HepG2 (cell line): Measurements from ENCODE around the gene ST3GAL2. TPM values are rescaled to one million over a fixed set of nuclear protein-coding genes. Genes with fewer than 3 reads are reported as not detected.
A peak's percentile ranks its signal among the peaks of the same experiment; 100 is the strongest.

ENCODE experiments used
- BCL6 ChIP-seq: IDR thresholded peaks from 2 replicates; pipeline ENCODE4 v1.6.1; 2016; ENCODE audit warnings: missing genetic modification reagents, missing compliant biosample characterization
- ELF3 ChIP-seq: IDR thresholded peaks from 2 replicates; pipeline ENCODE4 v1.6.1; 2016; ENCODE audit warnings: missing genetic modification reagents, missing compliant biosample characterization
- FOXA1 ChIP-seq, 2 experiments: fragments of 450-650 bp in 1 of 2; sonication (generic) in 1 of 2; formaldehyde crosslinking in 1 of 2; IDR thresholded peaks; 2 replicates each; pipeline versions ENCODE4 v1.4.0 to v1.6.1; 2016 to 2020; ENCODE audit warnings: missing genetic modification reagents in 1 of 2
- HNF1B ChIP-seq: sonication (generic); formaldehyde crosslinking; IDR thresholded peaks from 2 replicates; pipeline ENCODE4 v1.5.1; 2020; ENCODE audit warnings: mild to moderate bottlenecking, moderate library complexity, missing genetic modification reagents
- JUND ChIP-seq: sonication (generic); formaldehyde crosslinking; IDR thresholded peaks from 2 replicates; pipeline ENCODE4 v1.8.0; 2022; ENCODE audit warnings: mild to moderate bottlenecking, missing genetic modification reagents
- KLF12 ChIP-seq: sonication (generic); formaldehyde crosslinking; IDR thresholded peaks from 2 replicates; pipeline ENCODE4 v1.4.0; 2020; ENCODE audit warnings: missing genetic modification reagents, borderline replicate concordance
- KLF16 ChIP-seq, 2 experiments: sonication (generic) in 1 of 2; formaldehyde crosslinking in 1 of 2; IDR thresholded peaks; 2 replicates each; pipeline versions ENCODE4 v1.6.1 to v1.8.0; 2016 to 2023; ENCODE audit warnings: missing genetic modification reagents in 2 of 2, missing compliant biosample characterization in 1 of 2
- NR0B2 ChIP-seq: sonication (generic); formaldehyde crosslinking; IDR thresholded peaks from 2 replicates; pipeline ENCODE4 v1.4.0; 2020; ENCODE audit warnings: mild to moderate bottlenecking, missing genetic modification reagents
- POLR2AphosphoS5 ChIP-seq: IDR thresholded peaks from 2 replicates; pipeline ENCODE4 v1.6.1; 2012; ENCODE audit warnings: low read depth, low read length
- PPARG ChIP-seq: conservative IDR thresholded peaks from 2 replicates; pipeline ENCODE4 v1.6.1; 2016; ENCODE audit warnings: missing biosample characterization, missing genetic modification reagents
- RXRB ChIP-seq: IDR thresholded peaks from 2 replicates; pipeline ENCODE4 v1.6.1; 2016; ENCODE audit warnings: borderline replicate concordance, missing genetic modification reagents, missing compliant biosample characterization
- SALL1 ChIP-seq: sonication (generic); formaldehyde crosslinking; IDR thresholded peaks from 2 replicates; pipeline ENCODE4 v1.8.0; 2022; ENCODE audit warnings: mild to moderate bottlenecking, missing genetic modification reagents
- SCMH1 ChIP-seq: sonication (generic); formaldehyde crosslinking; IDR thresholded peaks from 2 replicates; pipeline ENCODE4 v1.9.0; 2021; ENCODE audit warnings: missing genetic modification reagents, mild to moderate bottlenecking, borderline replicate concordance
- SIX4 ChIP-seq: sonication (generic); formaldehyde crosslinking; IDR thresholded peaks from 2 replicates; pipeline ENCODE4 v1.4.0; 2020; ENCODE audit warnings: missing genetic modification reagents
- TOPORS ChIP-seq: sonication (generic); formaldehyde crosslinking; IDR thresholded peaks from 2 replicates; pipeline ENCODE4 v1.8.0; 2023; ENCODE audit warnings: mild to moderate bottlenecking, missing genetic modification reagents
- ZBTB10 ChIP-seq: sonication (generic); formaldehyde crosslinking; IDR thresholded peaks from 2 replicates; pipeline ENCODE4 v1.4.0; 2020; ENCODE audit warnings: missing genetic modification reagents, borderline replicate concordance
- ZFP37 ChIP-seq: sonication (generic); formaldehyde crosslinking; IDR thresholded peaks from 2 replicates; pipeline ENCODE4 v1.4.0; 2020; ENCODE audit warnings: missing genetic modification reagents, borderline replicate concordance
- ZNF121 ChIP-seq: sonication (generic); formaldehyde crosslinking; IDR thresholded peaks from 2 replicates; pipeline ENCODE4 v1.5.0; 2020; ENCODE audit warnings: mild to moderate bottlenecking, missing genetic modification reagents
- ZNF550 ChIP-seq: sonication (generic); formaldehyde crosslinking; IDR thresholded peaks from 2 replicates; pipeline ENCODE4 v1.4.0; 2020; ENCODE audit warnings: mild to moderate bottlenecking, missing genetic modification reagents, borderline replicate concordance
- ZNF724P ChIP-seq: sonication (generic); formaldehyde crosslinking; IDR thresholded peaks from 2 replicates; pipeline ENCODE4 v1.8.0; 2022; ENCODE audit warnings: missing genetic modification reagents, borderline replicate concordance
- ZSCAN9 ChIP-seq: IDR thresholded peaks from 2 replicates; pipeline ENCODE4 v1.6.1; 2016; ENCODE audit warnings: borderline replicate concordance
- polyA plus RNA-seq, 8 experiments: library from polyadenylated mRNA; depleted of rRNA in 3 of 8; stranded (reverse) in 7 of 8; unstranded in 1 of 8; fragments of >200 nt; fragmentation: Illumina TruSeq in 4 of 8; extraction: Trizol in 4 of 8; gene quantifications; 2 replicates each; pipeline versions ENCODE4 v1.2.1 to v1.2.3, GENCODE V29; 2011 to 2016; ENCODE audit warnings: low read depth in 4 of 8, missing spikeins in 1 of 8, mixed read lengths in 1 of 8; ENCODE audit not compliant: insufficient read depth in 1 of 8
- total RNA-seq, 5 experiments: library from RNA; depleted of rRNA; stranded (reverse); fragments of >200 nt; fragmentation: Illumina TruSeq; extraction: Trizol; gene quantifications; 2 replicates each; pipeline ENCODE4 v1.2.3, GENCODE V29; 2016; ENCODE audit warnings: low read depth in 1 of 5
- TF ChIP-seq, protein P1 (sequence below): sonication (generic); formaldehyde crosslinking; IDR thresholded peaks from 2 replicates; pipeline ENCODE4 v1.4.0; 2020; ENCODE audit warnings: missing genetic modification reagents
- TF ChIP-seq, protein P2 (sequence below): sonication (generic); formaldehyde crosslinking; conservative IDR thresholded peaks from 2 replicates; pipeline ENCODE4 v1.8.1; 2023; ENCODE audit warnings: missing genetic modification reagents

The ST3GAL2 gene
- total and polyA plus RNA-seq, 2 of the 13 experiments (the other 11 are each of a cell fraction or from before 2014, with no cell fraction given) = 16.3 to 24.9 TPM

- TF ChIP-seq HNF1B (CRISPR knock-in tag) (peak; percentile 62; the same call in 1 of the 2 replicates), SCMH1 (CRISPR knock-in tag) (no peak), ZNF724P (0 out of 2 replicates have a peak, but pooled peaks have one; percentile 2), KLF12 (CRISPR knock-in tag) (0 out of 2 replicates have a peak, but pooled peaks have one; percentile 3), ZNF121 (CRISPR knock-in tag) (peak; percentile 94), TOPORS (CRISPR knock-in tag) (no peak), KLF16 (CRISPR knock-in tag; IDR thresholded peaks at IDR 0.05) (no peak), NR0B2 (CRISPR knock-in tag) (0 out of 2 replicates have a peak, but pooled peaks have one; percentile 31), FOXA1 (IDR thresholded peaks at IDR 0.05) (no peak), FOXA1 (CRISPR knock-in tag; IDR thresholded peaks at IDR 0.05) (peak; percentile 41), JUND (peak; percentile 47; the same call in 1 of the 2 replicates), RXRB (CRISPR knock-in tag) (0 out of 2 replicates have a peak, but pooled peaks have one; percentile 25), ZBTB10 (CRISPR knock-in tag) (0 out of 2 replicates have a peak, but pooled peaks have one; percentile 8), ZNF550 (CRISPR knock-in tag) (no peak), POLR2AphosphoS5 (no peak), ELF3 (CRISPR knock-in tag) (peak; percentile 44; the same call in 1 of the 2 replicates), SALL1 (CRISPR knock-in tag) (peak; percentile 14; the same call in 1 of the 2 replicates), ZFP37 (CRISPR knock-in tag) (0 out of 2 replicates have a peak, but pooled peaks have one; percentile 68), PPARG (peak; percentile 62; the same call in 1 of the 2 replicates), SIX4 (CRISPR knock-in tag) (0 out of 2 replicates have a peak, but pooled peaks have one; percentile 74), BCL6 (CRISPR knock-in tag) (0 out of 2 replicates have a peak, but pooled peaks have one; percentile 8), ZSCAN9 (CRISPR knock-in tag) (0 out of 2 replicates have a peak, but pooled peaks have one; percentile 18)
- TF ChIP-seq, protein P1, sequence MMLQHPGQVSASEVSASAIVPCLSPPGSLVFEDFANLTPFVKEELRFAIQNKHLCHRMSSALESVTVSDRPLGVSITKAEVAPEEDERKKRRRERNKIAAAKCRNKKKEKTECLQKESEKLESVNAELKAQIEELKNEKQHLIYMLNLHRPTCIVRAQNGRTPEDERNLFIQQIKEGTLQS (CRISPR knock-in tag) = peak; percentile 67; the same call in 1 of the 2 replicates
- TF ChIP-seq, protein P2, sequence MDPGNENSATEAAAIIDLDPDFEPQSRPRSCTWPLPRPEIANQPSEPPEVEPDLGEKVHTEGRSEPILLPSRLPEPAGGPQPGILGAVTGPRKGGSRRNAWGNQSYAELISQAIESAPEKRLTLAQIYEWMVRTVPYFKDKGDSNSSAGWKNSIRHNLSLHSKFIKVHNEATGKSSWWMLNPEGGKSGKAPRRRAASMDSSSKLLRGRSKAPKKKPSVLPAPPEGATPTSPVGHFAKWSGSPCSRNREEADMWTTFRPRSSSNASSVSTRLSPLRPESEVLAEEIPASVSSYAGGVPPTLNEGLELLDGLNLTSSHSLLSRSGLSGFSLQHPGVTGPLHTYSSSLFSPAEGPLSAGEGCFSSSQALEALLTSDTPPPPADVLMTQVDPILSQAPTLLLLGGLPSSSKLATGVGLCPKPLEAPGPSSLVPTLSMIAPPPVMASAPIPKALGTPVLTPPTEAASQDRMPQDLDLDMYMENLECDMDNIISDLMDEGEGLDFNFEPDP (CRISPR knock-in tag) = no peak
Measured at GRCh38 chr16:70440009-70440692, 1.3 kb upstream of the ST3GAL2 start (continued).
